Measurements from ENCODE around the gene EDIL3. TPM values are rescaled to one million over a fixed set of nuclear protein-coding genes. Genes with fewer than 3 reads are reported as not detected.
"Not testable (repeated sequence)": the region's sequence is repeated elsewhere in the genome, so short reads cannot be mapped to it uniquely, and the experiment has no call there.

The EDIL3 gene
- total RNA-seq, 2 experiments from 2014 or later: not detected

DNA sequence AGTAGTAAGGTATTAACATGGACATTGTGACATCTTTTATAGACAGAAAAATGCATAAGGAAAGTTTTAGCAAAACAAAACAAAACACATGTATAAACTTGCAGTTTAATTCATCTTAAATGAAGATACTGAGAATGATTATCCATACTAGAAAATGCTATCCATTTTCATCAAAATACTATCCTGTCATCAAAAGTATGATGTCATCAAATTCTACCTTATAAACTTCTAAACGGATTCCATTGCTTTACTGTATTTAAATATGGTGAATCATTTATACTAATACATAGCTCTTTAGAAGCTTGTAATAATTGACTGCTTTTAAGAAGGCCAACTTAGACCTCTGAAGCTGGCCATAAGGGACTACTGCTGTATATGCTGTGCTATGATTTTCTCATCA is 221.0 kb downstream of the EDIL3 start:
- no peaks in the 10 kb centered on the region for H3K27me3 ChIP-seq (ENCODE audit: control insufficient read depth in 1 of 2, insufficient read depth in 2 of 2, low read length in 2 of 2)
- H3K4me3 ChIP-seq (ENCODE audit: low read length): no peak overlapping the region
- ChIA-PET CTCF (interaction anchor here (1.6 kb wide), 1 partner anchor 13 kb away, joined by 3 read pairs; no protein-coding TSS in a partner anchor), POLR2A (no interaction called here)
- H3K4me1 ChIP-seq (ENCODE audit: insufficient read depth, low read length): no peaks in the 10 kb centered on the region
- H3K27ac ChIP-seq (ENCODE audit: low read depth in 1 of 2, low read length in 2 of 2): no peak overlapping the region
- Mint-ChIP-seq H3K9me3 (no peaks in the 10 kb centered on the region), H3K4me1 (ENCODE audit: low read depth) (no peaks in the 10 kb centered on the region), H3K4me3 (no peak overlapping the region), H3K27me3 (no peaks in the 10 kb centered on the region), H3K27ac (no peak overlapping the region), H3K36me3 (ENCODE audit: low read depth) (no peaks in the 10 kb centered on the region)
- intact Hi-C loops (cut with DNase I, micrococcal nuclease): no loop called here
- TF ChIP-seq CTCF (IDR thresholded peaks at IDR 0.05): no peak
- DNase-seq (no peak), ATAC-seq (ENCODE audit: poor library complexity) (no peak)
- H3K36me3 ChIP-seq (ENCODE audit: insufficient read depth, low read length): no peaks in the 10 kb centered on the region
- H3K9me3 ChIP-seq (ENCODE audit: control insufficient read depth in 1 of 2, insufficient read depth in 1 of 2, low read length in 2 of 2): no peaks in the 10 kb centered on the region

DNA sequence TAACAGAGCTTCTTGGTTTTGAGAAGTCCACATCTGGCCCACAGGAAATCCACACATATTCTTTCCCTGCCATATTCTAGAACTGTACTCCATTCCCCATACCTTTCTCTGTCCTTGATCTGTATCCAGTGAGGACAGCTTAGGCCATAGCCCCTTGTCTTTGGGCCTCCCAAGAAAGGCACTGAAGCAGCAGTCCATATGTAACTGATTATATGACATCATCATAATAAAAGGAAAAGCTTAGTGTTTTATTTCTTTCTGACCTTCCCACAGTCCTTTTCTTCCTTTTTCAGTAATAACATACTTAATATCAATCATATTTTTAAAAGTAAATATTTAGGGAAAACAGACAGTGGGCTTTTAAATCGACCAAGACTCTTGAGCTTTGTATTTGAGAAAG is 222.0 kb downstream of the EDIL3 start:
- Mint-ChIP-seq H3K4me1 (ENCODE audit: low read depth) (no peaks in the 10 kb centered on the region), H3K27ac (no peak overlapping the region), H3K36me3 (ENCODE audit: low read depth) (no peaks in the 10 kb centered on the region), H3K27me3 (no peaks in the 10 kb centered on the region), H3K9me3 (no peaks in the 10 kb centered on the region), H3K4me3 (no peak overlapping the region)
- H3K9me3 ChIP-seq (ENCODE audit: control insufficient read depth in 1 of 2, insufficient read depth in 1 of 2, low read length in 2 of 2): no peaks in the 10 kb centered on the region
- H3K27ac ChIP-seq (ENCODE audit: low read depth in 1 of 2, low read length in 2 of 2): no peak overlapping the region
- TF ChIP-seq CTCF (IDR thresholded peaks at IDR 0.05): no peak
- ChIA-PET POLR2A (no interaction called here), CTCF (no interaction called here)
- H3K4me1 ChIP-seq (ENCODE audit: insufficient read depth, low read length): no peaks in the 10 kb centered on the region
- no peak for DNase-seq
- no peak for ATAC-seq (ENCODE audit: poor library complexity)
- no peak overlapping the region for H3K4me3 ChIP-seq (ENCODE audit: low read length)
- H3K36me3 ChIP-seq (ENCODE audit: insufficient read depth, low read length): no peaks in the 10 kb centered on the region
- intact Hi-C loops (cut with DNase I, micrococcal nuclease): no loop called here
- no peaks in the 10 kb centered on the region for H3K27me3 ChIP-seq (ENCODE audit: control insufficient read depth in 1 of 2, insufficient read depth in 2 of 2, low read length in 2 of 2)

DNA sequence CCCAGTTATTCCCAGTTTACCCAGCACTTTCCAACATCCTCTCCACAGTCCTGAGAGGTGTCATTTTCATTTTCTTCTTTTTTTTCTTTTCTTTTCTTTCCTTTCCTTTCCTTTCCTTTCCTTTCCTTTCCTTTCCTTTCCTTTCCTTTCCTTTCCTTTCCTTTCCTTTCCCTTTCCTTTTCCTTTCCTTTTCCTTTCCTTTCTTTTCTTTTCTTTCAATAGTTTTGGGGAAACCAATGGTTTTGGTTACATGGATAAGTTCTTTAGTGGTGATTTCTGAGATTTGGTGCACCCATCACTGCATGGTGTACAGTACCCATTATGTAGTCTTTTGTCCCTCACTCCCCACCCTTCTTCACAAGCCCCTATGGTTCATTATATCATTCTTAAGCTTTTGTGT is 224.0 kb downstream of the EDIL3 start:
- H3K27ac Mint-ChIP-seq; H3K4me3 Mint-ChIP-seq; H3K27me3 Mint-ChIP-seq; H3K36me3 ChIP-seq (ENCODE audit: insufficient read depth, low read length); DNase-seq; H3K9me3 Mint-ChIP-seq; H3K27ac ChIP-seq (ENCODE audit: low read depth in 1 of 2, low read length in 2 of 2); H3K4me1 Mint-ChIP-seq (ENCODE audit: low read depth); H3K9me3 ChIP-seq (ENCODE audit: control insufficient read depth in 1 of 2, insufficient read depth in 1 of 2, low read length in 2 of 2); H3K36me3 Mint-ChIP-seq (ENCODE audit: low read depth); intact Hi-C loops (cut with DNase I, micrococcal nuclease); POLR2A ChIA-PET; H3K4me3 ChIP-seq (ENCODE audit: low read length); H3K4me1 ChIP-seq (ENCODE audit: insufficient read depth, low read length); ATAC-seq (ENCODE audit: poor library complexity); CTCF ChIA-PET; H3K27me3 ChIP-seq (ENCODE audit: control insufficient read depth in 1 of 2, insufficient read depth in 2 of 2, low read length in 2 of 2): not testable (repeated sequence)

DNA sequence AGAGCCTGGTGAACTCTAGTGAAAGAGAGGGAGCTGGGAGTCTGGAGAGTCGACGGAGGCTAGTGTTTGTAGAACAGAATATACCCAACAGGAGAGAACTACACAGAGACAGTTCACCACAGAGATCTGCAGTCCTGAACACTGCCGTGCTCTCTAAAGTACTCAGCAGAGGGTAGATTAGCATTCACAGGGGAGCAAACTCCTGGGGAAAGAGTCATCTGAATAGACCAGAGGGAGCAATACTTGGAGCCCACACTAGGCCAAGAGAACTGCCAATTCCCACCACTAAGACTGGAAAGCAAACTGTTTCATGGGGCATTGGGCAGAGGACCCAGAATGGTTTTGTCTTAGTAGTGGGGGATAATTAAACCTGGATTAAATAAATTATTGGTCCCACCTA is 235.6 kb downstream of the EDIL3 start:
- ATAC-seq (ENCODE audit: poor library complexity) (no peak), DNase-seq (no peak)
- H3K4me3 ChIP-seq (ENCODE audit: low read length): no peak overlapping the region
- POLR2A ChIA-PET: no interaction called here
- no peak for TF ChIP-seq CTCF (IDR thresholded peaks at IDR 0.05)
- CTCF ChIA-PET: no interaction called here
- Mint-ChIP-seq H3K9me3 (peaks cover 2% of the 10 kb centered on the region), H3K36me3 (ENCODE audit: low read depth) (no peaks in the 10 kb centered on the region), H3K4me3 (no peak overlapping the region), H3K4me1 (ENCODE audit: low read depth) (no peaks in the 10 kb centered on the region), H3K27me3 (no peaks in the 10 kb centered on the region), H3K27ac (no peak overlapping the region)
- H3K36me3 ChIP-seq (ENCODE audit: insufficient read depth, low read length): no peaks in the 10 kb centered on the region
- intact Hi-C loops (cut with DNase I, micrococcal nuclease): no loop called here
- no peaks in the 10 kb centered on the region for H3K9me3 ChIP-seq (ENCODE audit: control insufficient read depth in 1 of 2, insufficient read depth in 1 of 2, low read length in 2 of 2)
- no peaks in the 10 kb centered on the region for H3K4me1 ChIP-seq (ENCODE audit: insufficient read depth, low read length)
- no peaks in the 10 kb centered on the region for H3K27me3 ChIP-seq (ENCODE audit: control insufficient read depth in 1 of 2, insufficient read depth in 2 of 2, low read length in 2 of 2)
- no peak overlapping the region for H3K27ac ChIP-seq (ENCODE audit: low read depth in 1 of 2, low read length in 2 of 2)

Measured in CD4-positive, alpha-beta T cell (primary cell).